Chondrocyte (in vitro differentiated cells): ENCODE measurements around the gene GRIN2C. TPM values are rescaled to one million over a fixed set of nuclear protein-coding genes. Genes with fewer than 3 reads are reported as not detected.

Experiments used
- DNase-seq: peaks from one replicate; pipeline ENCODE4 v3.0.0; 2021; ENCODE audit warnings: mixed read lengths, low spot score
- H3K27ac Mint-ChIP-seq: one replicate; pipeline ENCODE4 v1.8.0; 2021; ENCODE audit warnings: mild to moderate bottlenecking, moderate library complexity, mixed read lengths; ENCODE audit not compliant: unreplicated experiment
- H3K27me3 Mint-ChIP-seq: 2 replicates; pipeline ENCODE4 v1.8.0; 2021; ENCODE audit warnings: low read depth, mixed read lengths
- H3K36me3 Mint-ChIP-seq: 2 replicates; pipeline ENCODE4 v1.8.0; 2021; ENCODE audit warnings: low read depth, mixed read lengths
- H3K4me1 Mint-ChIP-seq: 2 replicates; pipeline ENCODE4 v1.8.0; 2021; ENCODE audit warnings: low read depth, mild to moderate bottlenecking, mixed read lengths
- H3K4me3 Mint-ChIP-seq: one replicate; pipeline ENCODE4 v1.8.0; 2021; ENCODE audit warnings: mild to moderate bottlenecking, moderate library complexity, mixed read lengths; ENCODE audit not compliant: unreplicated experiment
- H3K9me3 Mint-ChIP-seq: 2 replicates; pipeline ENCODE4 v1.8.0; 2021; ENCODE audit warnings: low read depth, mixed read lengths
- total RNA-seq: library from RNA; stranded (reverse); gene quantifications from 3 replicates; pipeline ENCODE4 v1.2.1, GENCODE V29; 2021
- TF ChIP-seq, protein P1 (sequence below): fragments of 200-600 bp; sonication (generic); IDR thresholded peaks from 2 replicates; pipeline ENCODE4 v1.5.0; 2021; ENCODE audit warnings: antibody characterized with exemption, mild to moderate bottlenecking, moderate library complexity

Gene GRIN2C
- total RNA-seq, 1 donor from 2014 or later = 0.07 TPM

DNA sequence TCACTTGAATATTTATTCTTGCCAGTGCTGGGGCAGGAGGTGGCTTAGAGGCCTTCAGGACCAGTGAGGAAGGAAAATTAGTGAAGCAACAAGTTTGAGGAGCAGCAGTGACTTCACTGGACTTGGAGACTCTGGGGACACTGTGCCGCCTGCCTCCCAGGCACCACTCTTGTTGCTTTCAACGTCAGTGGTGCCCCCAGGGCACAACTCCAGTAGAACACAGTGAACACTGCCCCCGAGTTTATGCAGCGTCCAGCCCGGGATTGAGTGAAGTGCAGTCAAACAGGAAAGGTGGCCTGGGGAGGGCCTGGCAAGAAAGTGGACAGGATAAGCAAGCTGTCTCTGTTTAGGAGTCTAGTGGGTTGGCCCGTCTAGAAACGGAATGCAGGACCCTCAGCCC lies 59.2 kb downstream of the GRIN2C start:
- Mint-ChIP-seq H3K36me3 (peaks cover 34% of the 10 kb centered on the region), H3K4me3 (no peak overlapping the region), H3K9me3 (no peaks in the 10 kb centered on the region), H3K4me1 (no peaks in the 10 kb centered on the region), H3K27me3 (no peaks in the 10 kb centered on the region), H3K27ac (no peak overlapping the region)
- TF ChIP-seq, protein P1, sequence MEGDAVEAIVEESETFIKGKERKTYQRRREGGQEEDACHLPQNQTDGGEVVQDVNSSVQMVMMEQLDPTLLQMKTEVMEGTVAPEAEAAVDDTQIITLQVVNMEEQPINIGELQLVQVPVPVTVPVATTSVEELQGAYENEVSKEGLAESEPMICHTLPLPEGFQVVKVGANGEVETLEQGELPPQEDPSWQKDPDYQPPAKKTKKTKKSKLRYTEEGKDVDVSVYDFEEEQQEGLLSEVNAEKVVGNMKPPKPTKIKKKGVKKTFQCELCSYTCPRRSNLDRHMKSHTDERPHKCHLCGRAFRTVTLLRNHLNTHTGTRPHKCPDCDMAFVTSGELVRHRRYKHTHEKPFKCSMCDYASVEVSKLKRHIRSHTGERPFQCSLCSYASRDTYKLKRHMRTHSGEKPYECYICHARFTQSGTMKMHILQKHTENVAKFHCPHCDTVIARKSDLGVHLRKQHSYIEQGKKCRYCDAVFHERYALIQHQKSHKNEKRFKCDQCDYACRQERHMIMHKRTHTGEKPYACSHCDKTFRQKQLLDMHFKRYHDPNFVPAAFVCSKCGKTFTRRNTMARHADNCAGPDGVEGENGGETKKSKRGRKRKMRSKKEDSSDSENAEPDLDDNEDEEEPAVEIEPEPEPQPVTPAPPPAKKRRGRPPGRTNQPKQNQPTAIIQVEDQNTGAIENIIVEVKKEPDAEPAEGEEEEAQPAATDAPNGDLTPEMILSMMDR = no peak
- no peak for DNase-seq

DNA sequence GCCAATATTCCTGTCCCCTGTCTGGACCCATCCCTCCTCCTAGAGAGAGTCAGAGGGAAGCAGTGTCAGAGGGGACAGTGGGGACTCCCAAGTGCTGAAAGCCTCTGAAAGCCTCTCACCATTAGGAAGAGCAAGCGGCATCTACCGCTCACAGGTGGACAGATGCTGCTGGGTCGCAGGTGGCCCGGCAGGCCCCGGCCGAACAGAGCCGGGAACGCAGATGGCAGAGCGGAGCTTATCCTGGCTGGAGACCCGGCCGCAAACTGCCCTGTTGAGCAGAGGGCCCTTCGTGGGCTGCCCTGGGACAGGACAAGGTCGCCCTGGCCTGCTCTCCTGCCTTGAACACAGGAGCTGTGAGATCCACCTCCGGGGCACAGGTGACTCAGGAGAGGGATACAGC lies 60.6 kb downstream of the GRIN2C start:
- DNase-seq = no peak
- H3K4me1 Mint-ChIP-seq = no peaks in the 10 kb centered on the region
- H3K27me3 Mint-ChIP-seq = no peaks in the 10 kb centered on the region
- H3K4me3 Mint-ChIP-seq = no peak overlapping the region
- TF ChIP-seq, protein P1 = no peak
- peaks cover 39% of the 10 kb centered on the region for H3K36me3 Mint-ChIP-seq
- no peak overlapping the region for H3K27ac Mint-ChIP-seq
- no peaks in the 10 kb centered on the region for H3K9me3 Mint-ChIP-seq

DNA sequence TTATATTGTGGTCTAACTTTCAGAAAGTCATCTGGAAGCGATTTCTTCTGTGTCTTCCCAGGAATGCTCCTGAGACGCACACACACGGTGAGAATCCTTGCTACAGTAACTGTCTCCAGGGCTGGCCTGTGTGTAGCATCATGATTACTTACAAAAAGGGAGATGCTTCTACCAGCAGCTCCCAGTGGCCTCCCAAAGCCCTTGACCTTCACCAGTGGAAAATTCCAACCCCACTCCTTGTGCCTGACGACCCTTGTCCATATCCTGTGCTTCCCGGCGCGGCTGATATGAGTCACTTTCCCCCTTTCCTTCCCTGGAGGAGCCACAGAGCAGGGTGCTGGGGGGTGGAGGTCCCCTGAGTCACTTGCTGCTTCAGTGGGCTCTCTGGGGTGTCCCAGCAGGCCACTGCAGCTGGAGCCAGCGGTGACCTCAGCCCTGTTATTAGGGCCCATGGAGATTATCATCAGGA lies 61.4 kb downstream of the GRIN2C start:
- TF ChIP-seq, protein P1 = no peak
- H3K27ac Mint-ChIP-seq = peak overlapping the region; percentile 22
- peaks cover 39% of the 10 kb centered on the region for H3K36me3 Mint-ChIP-seq
- H3K4me1 Mint-ChIP-seq = no peaks in the 10 kb centered on the region
- H3K27me3 Mint-ChIP-seq = no peaks in the 10 kb centered on the region
- DNase-seq = no peak
- no peaks in the 10 kb centered on the region for H3K9me3 Mint-ChIP-seq
- no peak overlapping the region for H3K4me3 Mint-ChIP-seq

DNA sequence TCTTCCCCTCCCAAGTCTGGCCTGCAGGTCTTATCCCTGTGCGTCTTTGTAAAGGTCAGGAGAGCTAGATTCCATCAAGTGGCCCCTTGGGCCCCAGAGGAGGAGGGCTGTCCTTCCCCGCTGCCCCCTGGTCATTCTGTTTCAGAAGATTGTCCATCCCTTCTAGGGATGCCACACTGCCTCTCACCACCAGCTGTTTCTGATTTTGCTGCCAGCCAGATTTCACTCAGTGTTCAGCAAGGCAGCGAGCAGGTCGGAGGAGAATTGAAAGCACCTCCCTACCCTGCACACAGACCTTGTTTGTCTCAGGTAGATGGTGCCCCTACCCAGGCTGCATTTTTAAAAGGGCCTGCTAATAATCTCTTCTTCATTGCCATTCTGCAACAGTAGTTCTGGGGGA lies 61.9 kb downstream of the GRIN2C start:
- Mint-ChIP-seq H3K4me1 (no peaks in the 10 kb centered on the region), H3K27me3 (no peaks in the 10 kb centered on the region)

DNA sequence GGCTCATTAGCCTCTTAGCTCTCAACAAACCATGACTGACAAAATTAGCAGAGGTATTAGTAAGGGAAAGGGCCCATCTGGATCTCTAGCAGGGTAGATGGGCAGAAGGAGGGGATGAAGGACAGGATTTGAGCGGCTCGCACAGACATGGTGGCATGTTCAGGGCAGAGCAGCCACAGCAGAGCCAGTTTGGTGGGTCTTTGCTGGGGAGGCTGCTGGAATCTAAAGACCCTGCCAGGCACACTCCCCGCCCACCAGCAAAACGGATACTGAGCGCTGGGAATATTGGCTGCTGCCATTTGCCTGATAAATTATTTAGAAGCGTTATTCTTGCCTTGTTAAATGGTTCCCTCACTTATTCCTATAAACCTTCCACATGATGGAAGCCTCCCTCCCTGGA lies 62.8 kb downstream of the GRIN2C start:
- no peaks in the 10 kb centered on the region for H3K4me1 Mint-ChIP-seq
- TF ChIP-seq, protein P1 = no peak
- H3K4me3 Mint-ChIP-seq = no peak overlapping the region
- no peak overlapping the region for H3K27ac Mint-ChIP-seq
- no peaks in the 10 kb centered on the region for H3K9me3 Mint-ChIP-seq
- DNase-seq = no peak
- no peaks in the 10 kb centered on the region for H3K27me3 Mint-ChIP-seq
- H3K36me3 Mint-ChIP-seq = peaks cover 39% of the 10 kb centered on the region

More for the DNA sequence above, 61.9 kb downstream of the GRIN2C start:
- Mint-ChIP-seq H3K27ac (no peak overlapping the region), H3K9me3 (no peaks in the 10 kb centered on the region), H3K4me3 (no peak overlapping the region), H3K36me3 (peaks cover 39% of the 10 kb centered on the region)
- DNase-seq = no peak
- TF ChIP-seq, protein P1 = no peak
